Kidney glomerular epithelial cell (primary cell): ENCODE results near the gene ZBED4.

Source experiments
- DNase-seq: peaks from one replicate; lab custom pipeline; 2025; lab: John Stamatoyannopoulos, UW

ZBED4 gene

DNA sequence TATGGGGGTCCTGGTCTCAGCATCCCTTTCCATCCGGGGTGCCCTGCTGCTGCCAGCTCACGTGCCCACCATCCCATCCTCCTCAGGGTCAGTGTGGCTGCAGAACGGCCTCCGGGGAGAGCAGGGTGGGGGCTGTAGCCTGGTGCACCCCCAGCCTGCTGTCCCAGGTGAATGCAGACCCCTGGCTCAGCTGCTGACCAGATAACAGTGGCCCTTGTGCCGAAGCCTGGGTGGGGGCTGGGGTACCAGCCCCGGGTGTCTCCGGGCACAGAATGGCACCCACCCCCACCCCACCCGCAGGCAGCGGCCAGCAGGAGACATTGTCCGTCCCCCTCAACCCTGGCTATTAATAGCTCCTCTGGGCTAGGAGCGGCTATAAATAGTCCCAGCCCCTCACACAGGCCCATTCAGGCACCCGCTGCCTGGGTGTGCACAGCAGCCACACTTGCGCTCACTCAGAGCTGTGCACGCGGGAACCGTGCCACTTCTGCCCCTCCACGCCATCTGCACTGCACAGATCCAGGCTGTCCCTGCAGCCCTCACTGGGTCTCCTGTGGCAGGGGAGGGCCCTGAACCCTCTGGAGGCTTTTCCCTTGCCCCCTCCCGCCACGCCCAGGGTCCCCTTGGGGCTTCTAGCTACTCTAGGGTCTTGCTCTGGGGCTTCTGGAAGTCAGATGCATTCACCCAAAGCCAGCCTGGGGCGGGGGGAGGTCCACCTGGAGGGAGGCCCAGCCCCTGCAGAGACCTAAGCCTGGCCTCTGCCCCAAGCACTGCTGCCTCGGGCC lies 83.5 kb downstream of the ZBED4 start:
- no peak for DNase-seq

DNA sequence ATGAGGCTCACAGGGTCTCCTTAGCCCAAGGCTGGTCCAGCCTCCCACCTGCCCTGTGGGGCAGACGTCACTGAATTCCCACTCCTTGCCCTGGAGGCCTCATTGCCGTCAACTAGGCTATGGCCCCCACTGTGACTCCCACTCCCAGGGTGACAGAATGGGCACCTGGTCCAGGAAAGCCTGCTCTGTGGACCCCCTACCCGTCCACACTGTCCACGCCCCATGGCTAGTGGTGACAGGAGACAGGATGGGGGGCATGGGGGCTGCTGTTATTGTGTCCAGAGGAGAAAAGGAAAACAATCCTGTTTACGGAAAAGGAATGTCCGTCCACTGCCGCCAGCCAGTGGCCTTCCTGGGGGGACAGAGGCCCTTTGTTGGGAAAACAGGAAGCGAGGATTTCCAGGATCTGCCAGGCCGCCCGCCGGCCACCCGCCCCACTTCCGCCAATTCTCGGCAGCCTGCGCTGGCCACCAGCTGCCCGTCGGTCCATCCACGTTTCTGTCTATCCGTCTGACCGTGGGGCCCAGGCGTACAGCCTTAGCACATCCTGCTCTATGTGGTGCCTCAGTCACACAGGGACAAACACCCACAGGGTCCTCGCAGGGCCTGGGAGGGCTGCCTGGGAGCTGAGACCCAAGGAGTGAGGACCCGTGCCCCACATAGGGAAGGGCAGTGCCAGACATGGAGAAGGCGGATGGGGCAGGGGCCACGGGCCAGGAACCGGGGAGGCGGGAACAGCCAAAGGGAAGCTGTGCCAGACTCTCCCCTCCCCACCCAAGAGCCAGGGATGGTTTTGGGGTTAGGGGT lies 84.3 kb downstream of the ZBED4 start:
- DNase-seq, result no peak

DNA sequence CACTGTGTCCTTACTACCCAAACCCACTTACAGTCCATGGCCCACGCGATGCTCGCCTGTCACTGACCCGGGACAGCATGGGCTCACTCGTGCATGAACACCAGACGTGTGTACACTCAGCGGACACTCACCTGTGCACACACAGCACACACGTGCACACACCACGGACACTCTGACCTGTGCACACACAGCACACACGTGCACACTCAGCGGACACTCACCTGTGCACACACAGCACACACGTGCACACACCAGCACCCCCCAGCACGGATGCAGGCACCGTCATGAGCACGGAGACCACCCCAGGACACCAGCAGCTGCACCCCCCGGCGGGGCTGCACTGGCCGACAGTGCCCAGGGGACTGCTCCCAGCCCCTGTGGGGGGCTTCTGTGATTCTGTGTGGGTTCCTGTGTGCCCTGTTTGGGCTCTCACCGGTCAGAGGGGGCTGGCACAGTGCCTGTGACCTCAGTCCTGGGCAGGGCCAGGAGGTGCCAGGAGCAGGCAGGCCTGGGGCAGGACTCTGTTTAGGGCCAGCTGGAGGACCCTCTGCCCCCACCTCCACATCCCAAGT lies 85.0 kb downstream of the ZBED4 start:
- DNase-seq, result no peak
